Erythroblast (primary cell): ENCODE data around the gene SLC23A2.

Experiments
- GATA1 ChIP-seq: IDR thresholded peaks from 2 replicates; pipeline ENCODE4 v1.6.1; 2011; ENCODE audit warnings: low read depth, mild to moderate bottlenecking, control low read depth, low read length, moderate library complexity
- POLR2A ChIP-seq: IDR thresholded peaks from 2 replicates; pipeline ENCODE4 v1.6.1; 2011; ENCODE audit warnings: mild to moderate bottlenecking, low read length

- TF ChIP-seq POLR2A (no peak), GATA1 (no peak)
Measured at GRCh38 chr20:4894981-4895381, 106.3 kb downstream of the SLC23A2 start.
